Natural killer cell treated with Interleukin-12 subunit alpha and Interleukin-12 subunit beta and Interleukin-15 and Interleukin-18, amount 100 ng/mL, for 72 hours (primary cell): ENCODE data around the gene ERC1. TPM values are rescaled to one million over a fixed set of nuclear protein-coding genes. Genes with fewer than 3 reads are reported as not detected.

Experiments used
- ATAC-seq, 2 donors: fragments of 150-1000 bp; cut with Tn5 transposase in 1 of 2; sonication (Bioruptor Pico), chemical (Tn5 transposase) in 1 of 2; 2 replicates each; pipeline ENCODE4 v1.10.0; 2021
- DNase-seq: peaks from one replicate; pipeline ENCODE4 v3.0.0; 2022; ENCODE audit warnings: low spot score
- H3K27ac Mint-ChIP-seq, 2 donors: 1 replicate in 1 of 2; 2 replicates in 1 of 2; pipeline ENCODE4 v1.8.0; 2022; ENCODE audit warnings: mixed read lengths in 2 of 2, mild to moderate bottlenecking in 1 of 2, moderate library complexity in 1 of 2
- H3K27me3 Mint-ChIP-seq, 2 donors: 1 replicate in 1 of 2; 2 replicates in 1 of 2; pipeline ENCODE4 v1.8.0; 2022; ENCODE audit warnings: mixed read lengths in 2 of 2
- H3K36me3 Mint-ChIP-seq: one replicate; pipeline ENCODE4 v1.8.0; 2022; ENCODE audit warnings: mixed read lengths
- H3K4me1 Mint-ChIP-seq, 2 donors: 1 replicate in 1 of 2; 2 replicates in 1 of 2; pipeline ENCODE4 v1.8.0; 2022; ENCODE audit warnings: low read depth in 2 of 2, mixed read lengths in 2 of 2, mild to moderate bottlenecking in 1 of 2
- H3K4me3 Mint-ChIP-seq: one replicate; pipeline ENCODE4 v1.8.0; 2022; ENCODE audit warnings: mixed read lengths
- H3K9me3 Mint-ChIP-seq: 2 replicates; pipeline ENCODE4 v1.8.0; 2022; ENCODE audit warnings: mixed read lengths
- total RNA-seq, 2 donors: library from RNA; stranded (reverse); gene quantifications; one replicate each; pipeline ENCODE4 v1.2.3, GENCODE V29; 2022

ERC1 gene
- total RNA-seq, 2 donors from 2014 or later = 32.6 to 77.2 TPM

DNA sequence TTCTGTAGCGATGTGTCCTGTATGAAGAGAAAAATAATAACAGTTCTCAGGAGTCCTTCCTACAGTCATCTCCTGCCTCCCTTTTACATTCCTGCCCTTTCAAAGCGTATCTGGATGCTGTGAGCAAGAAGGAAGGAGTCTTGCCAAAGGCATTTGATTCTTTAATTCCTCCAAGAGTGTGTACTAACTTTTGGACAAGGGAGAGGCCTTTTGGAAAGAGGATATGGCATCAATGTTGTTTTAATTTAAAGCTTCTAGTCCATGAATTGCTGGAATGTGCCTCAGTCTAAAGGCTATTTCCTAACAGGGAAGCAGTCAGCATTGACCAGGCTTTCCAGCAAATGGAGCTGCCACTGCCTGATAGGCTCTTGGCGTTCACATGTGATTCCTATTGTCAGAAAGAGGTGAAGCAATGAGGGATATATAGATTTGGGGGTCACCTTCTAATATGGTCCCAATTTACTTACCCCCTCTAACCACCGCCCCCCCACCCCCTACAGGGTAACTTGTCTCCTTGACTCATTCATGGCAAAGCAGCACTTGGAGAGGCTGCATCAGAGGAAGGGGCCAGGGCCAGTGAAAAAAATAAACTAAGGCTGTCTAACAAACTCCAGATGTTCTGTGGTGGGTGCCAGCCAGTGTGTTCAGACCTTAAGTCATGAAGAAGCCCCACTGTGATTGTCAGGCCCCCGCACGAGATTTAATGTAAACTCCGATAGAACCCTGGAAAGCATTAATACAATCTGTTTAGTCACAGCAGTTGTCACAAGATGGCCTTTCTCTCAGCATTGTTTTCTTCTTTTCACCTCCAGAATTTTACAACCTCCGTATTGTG, 383.1 kb downstream of the ERC1 start:
- no peak overlapping the region for H3K4me3 Mint-ChIP-seq

DNA sequence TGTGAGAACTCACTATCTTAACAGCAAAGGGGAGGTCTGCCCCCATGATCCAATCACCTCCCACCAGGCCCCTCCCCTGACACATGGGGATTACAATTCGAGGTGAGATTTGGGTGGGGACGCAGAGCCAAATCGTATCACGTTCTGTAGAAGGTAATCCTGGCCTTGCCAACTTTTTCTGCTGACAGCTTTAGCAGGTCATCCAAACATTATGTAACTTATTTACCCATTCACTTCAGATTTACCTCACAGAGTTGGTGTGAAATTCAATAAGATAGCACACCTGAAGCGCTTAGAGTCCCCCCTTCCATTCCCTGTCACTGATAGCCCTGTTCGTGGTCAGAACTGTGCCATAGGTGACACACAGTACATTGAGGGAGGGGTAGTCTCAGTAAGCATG, 384.3 kb downstream of the ERC1 start:
- Mint-ChIP-seq H3K36me3 (no peaks in the 10 kb centered on the region), H3K9me3 (no peaks in the 10 kb centered on the region), H3K27me3 (no peaks in the 10 kb centered on the region), H3K4me3 (no peak overlapping the region), H3K4me1 (no peaks in the 10 kb centered on the region), H3K27ac (no peak overlapping the region)
- DNase-seq (no peak), ATAC-seq (no peak)

More for the DNA sequence above, 383.1 kb downstream of the ERC1 start:
- ATAC-seq (no peak), DNase-seq (no peak)
- no peaks in the 10 kb centered on the region for H3K27me3 Mint-ChIP-seq
- no peaks in the 10 kb centered on the region for H3K9me3 Mint-ChIP-seq
- no peaks in the 10 kb centered on the region for H3K4me1 Mint-ChIP-seq
- no peaks in the 10 kb centered on the region for H3K36me3 Mint-ChIP-seq
- no peak overlapping the region for H3K27ac Mint-ChIP-seq

DNA sequence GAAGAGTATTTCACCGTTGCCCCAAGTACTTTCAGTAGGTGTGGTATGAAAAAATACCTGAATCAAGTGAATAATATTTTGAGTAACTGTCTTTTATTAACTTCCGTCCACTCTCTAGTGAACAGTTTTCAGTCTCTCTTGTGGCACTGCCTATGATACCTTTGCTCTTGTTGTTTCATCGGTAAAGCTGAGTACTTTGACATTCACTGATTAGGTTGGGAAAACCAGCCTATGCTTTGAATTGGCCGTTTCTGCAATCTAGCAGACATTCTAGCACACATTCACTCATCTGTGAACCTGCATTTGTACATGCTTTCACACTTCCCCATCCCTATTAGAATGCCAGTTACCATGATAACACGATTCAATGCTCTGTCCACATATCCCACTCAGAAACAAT, 386.1 kb downstream of the ERC1 start:
- H3K36me3 Mint-ChIP-seq = no peaks in the 10 kb centered on the region
- H3K9me3 Mint-ChIP-seq = no peaks in the 10 kb centered on the region
- ATAC-seq (no peak), DNase-seq (no peak)
- no peak overlapping the region for H3K4me3 Mint-ChIP-seq
- H3K4me1 Mint-ChIP-seq = no peaks in the 10 kb centered on the region
- H3K27me3 Mint-ChIP-seq = no peaks in the 10 kb centered on the region
- H3K27ac Mint-ChIP-seq = no peak overlapping the region

DNA sequence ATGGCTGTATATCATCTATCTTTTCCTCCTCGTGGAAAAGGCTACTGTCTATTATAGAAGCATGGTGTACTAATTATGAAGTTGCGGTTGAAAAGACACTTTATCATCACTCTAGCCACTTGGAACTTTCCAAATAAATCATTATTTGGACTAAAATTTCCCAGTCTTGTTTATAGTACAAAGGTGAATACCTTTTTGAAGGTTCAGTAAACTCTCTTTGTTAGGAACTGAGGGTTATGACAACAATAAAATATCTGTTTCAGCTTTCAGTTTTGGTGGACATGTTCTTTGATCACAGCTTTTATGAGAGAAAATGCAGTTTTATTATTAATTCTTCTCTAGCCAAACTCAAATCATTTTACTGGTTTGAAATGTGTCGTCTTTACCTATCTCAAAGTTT, 386.7 kb downstream of the ERC1 start:
- H3K4me1 Mint-ChIP-seq = no peaks in the 10 kb centered on the region
- no peak overlapping the region for H3K27ac Mint-ChIP-seq
- H3K9me3 Mint-ChIP-seq = no peaks in the 10 kb centered on the region
- DNase-seq = no peak
- H3K27me3 Mint-ChIP-seq = no peaks in the 10 kb centered on the region
- no peak overlapping the region for H3K4me3 Mint-ChIP-seq
- no peak for ATAC-seq
- H3K36me3 Mint-ChIP-seq = no peaks in the 10 kb centered on the region

DNA sequence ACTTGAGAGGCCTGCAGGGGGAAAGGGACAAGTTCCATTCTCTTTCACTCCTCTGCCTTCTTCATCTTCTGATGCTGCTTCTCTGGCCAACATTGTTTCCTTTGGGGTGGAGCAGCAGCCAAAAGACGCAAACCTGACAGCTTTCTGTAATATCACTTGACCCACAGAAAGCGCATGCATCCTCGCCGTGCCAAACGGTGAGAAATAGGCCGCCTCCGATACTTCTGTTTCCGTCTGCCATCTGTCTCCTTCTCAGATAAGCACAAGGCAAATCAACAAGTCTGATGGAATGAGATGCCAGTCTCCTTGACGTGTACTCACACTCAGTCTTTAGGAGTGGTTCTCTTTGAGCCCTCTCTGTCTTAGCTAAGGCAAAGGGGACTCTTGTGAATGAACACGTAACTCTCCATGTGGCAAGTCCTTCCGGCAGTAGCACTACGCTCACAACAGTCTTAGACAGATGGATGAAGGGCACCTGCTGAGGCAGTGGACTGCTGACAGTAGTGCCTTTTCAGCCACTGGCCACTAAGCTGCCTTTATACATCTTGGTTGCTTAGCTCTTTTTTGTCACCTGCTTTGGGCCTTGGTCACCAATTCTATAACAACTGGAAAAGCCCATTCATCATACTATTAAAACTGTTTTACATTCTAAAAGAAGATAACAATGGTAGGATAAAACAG, 389.3 kb downstream of the ERC1 start:
- DNase-seq (no peak), ATAC-seq (no peak)
- Mint-ChIP-seq H3K27ac (no peak overlapping the region), H3K36me3 (no peaks in the 10 kb centered on the region), H3K9me3 (no peaks in the 10 kb centered on the region), H3K4me1 (no peaks in the 10 kb centered on the region), H3K27me3 (no peaks in the 10 kb centered on the region), H3K4me3 (no peak overlapping the region)

DNA sequence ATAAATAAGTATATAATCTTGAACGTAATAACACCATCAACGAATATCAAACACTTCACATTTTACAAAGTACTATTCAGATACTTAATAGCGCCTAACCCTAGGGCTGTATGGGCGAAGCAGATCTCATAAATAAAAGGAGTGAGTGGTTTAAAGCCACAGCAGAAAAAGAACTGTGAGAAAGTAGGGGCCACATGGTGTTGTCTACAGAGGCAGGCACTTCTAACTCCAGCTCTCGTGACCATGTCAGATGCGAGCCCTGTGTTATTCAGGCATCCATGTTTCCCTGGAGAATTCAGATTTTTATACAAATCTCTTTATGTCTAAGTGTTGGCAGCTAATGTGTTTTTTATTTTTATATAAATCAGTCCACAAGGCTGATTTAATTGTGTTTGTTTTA, 391.1 kb downstream of the ERC1 start:
- H3K4me3 Mint-ChIP-seq = no peak overlapping the region
- no peak for ATAC-seq
- no peak overlapping the region for H3K27ac Mint-ChIP-seq

DNA sequence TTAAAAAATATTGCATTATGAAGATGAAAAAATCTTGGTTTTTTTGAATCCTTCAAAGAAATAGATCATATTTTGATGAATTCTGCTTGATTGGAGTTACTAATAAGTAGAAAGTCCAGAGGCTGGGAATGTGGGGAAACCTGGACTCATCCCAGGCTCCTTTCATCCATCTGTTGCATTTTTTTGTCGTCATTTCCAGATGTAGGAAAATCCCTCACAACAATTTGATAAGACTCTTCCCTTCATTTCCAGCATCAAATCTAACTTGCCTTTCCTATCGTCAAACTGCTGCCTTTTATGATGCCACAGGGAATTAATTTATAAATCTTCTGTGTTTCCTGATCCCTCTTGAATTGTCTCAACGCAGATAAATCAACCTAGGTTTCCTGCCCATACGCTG, 391.8 kb downstream of the ERC1 start:
- Mint-ChIP-seq H3K27me3 (no peaks in the 10 kb centered on the region), H3K4me3 (no peak overlapping the region), H3K4me1 (no peaks in the 10 kb centered on the region), H3K27ac (no peak overlapping the region), H3K36me3 (no peaks in the 10 kb centered on the region), H3K9me3 (no peaks in the 10 kb centered on the region)
- DNase-seq (no peak), ATAC-seq (no peak)

More for the DNA sequence above, 391.1 kb downstream of the ERC1 start:
- no peaks in the 10 kb centered on the region for H3K36me3 Mint-ChIP-seq
- H3K27me3 Mint-ChIP-seq = no peaks in the 10 kb centered on the region
- DNase-seq = no peak
- H3K4me1 Mint-ChIP-seq = no peaks in the 10 kb centered on the region
- no peaks in the 10 kb centered on the region for H3K9me3 Mint-ChIP-seq

DNA sequence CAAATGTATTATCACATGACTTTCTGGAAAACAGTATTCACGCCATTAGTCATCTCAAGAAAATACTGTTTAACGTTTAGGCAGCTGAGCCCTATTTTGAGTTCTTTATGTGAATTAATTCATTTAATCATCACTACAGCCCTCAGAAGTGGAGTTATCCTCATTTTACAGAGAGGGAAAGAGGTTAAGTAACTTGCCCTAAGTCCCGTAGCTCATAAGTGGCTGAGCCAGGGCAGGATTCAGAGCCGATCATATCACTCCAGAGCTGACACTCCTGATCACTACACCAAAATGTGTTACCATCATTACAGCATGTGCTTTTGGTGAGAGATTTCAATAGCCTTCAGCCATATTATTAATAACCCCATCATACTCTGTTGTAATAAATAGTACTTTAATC, 392.7 kb downstream of the ERC1 start:
- no peaks in the 10 kb centered on the region for H3K36me3 Mint-ChIP-seq
- H3K4me1 Mint-ChIP-seq = no peaks in the 10 kb centered on the region
- H3K4me3 Mint-ChIP-seq = no peak overlapping the region
- DNase-seq (no peak), ATAC-seq (no peak)
- no peaks in the 10 kb centered on the region for H3K9me3 Mint-ChIP-seq
- H3K27ac Mint-ChIP-seq = no peak overlapping the region
- no peaks in the 10 kb centered on the region for H3K27me3 Mint-ChIP-seq

DNA sequence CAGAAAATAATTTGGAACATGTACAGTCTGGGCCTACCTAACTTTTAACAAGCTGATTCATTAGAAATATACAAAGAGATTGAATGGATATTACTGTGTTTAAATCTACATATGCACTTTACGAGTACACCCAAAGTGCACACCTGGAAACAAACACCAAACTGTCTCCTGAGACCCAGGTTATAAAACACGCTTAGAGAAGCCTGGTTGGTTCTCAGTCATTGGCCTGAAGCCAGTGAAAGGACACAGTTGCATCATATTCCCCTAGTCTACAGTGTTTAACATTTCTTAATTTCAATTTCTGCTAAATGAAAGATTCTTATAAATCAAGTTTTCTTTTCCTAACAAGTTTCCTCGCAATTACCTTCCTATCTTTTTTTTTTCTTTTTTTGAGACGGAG, 393.9 kb downstream of the ERC1 start:
- no peak for ATAC-seq
- H3K36me3 Mint-ChIP-seq = no peaks in the 10 kb centered on the region
- no peaks in the 10 kb centered on the region for H3K9me3 Mint-ChIP-seq
- no peaks in the 10 kb centered on the region for H3K27me3 Mint-ChIP-seq
- no peak overlapping the region for H3K27ac Mint-ChIP-seq
- H3K4me1 Mint-ChIP-seq = no peaks in the 10 kb centered on the region
- H3K4me3 Mint-ChIP-seq = no peak overlapping the region
- no peak for DNase-seq

DNA sequence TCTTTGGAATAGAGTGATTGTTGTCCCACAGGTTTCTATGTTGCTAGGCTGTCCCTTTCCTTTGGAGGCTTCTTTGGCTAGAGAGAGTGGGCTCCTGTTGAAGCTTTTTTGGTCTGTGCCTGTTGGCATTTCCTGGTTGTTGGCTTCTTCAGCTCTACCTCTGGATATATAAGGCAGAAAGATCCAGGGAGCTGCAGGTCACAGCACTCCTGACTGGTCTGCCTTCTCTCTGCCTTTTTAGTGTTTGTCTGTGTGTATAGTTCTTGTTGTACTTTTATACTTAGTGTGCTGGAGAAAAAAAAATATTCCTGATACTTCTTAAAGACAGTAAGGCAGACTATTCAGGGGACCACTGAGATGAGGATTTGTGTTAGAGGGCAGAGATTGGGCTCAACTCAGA, 400.7 kb downstream of the ERC1 start:
- Mint-ChIP-seq H3K27ac (no peak overlapping the region), H3K36me3 (no peaks in the 10 kb centered on the region), H3K9me3 (no peaks in the 10 kb centered on the region), H3K4me1 (no peaks in the 10 kb centered on the region), H3K27me3 (no peaks in the 10 kb centered on the region), H3K4me3 (no peak overlapping the region)
- DNase-seq (no peak), ATAC-seq (no peak)

DNA sequence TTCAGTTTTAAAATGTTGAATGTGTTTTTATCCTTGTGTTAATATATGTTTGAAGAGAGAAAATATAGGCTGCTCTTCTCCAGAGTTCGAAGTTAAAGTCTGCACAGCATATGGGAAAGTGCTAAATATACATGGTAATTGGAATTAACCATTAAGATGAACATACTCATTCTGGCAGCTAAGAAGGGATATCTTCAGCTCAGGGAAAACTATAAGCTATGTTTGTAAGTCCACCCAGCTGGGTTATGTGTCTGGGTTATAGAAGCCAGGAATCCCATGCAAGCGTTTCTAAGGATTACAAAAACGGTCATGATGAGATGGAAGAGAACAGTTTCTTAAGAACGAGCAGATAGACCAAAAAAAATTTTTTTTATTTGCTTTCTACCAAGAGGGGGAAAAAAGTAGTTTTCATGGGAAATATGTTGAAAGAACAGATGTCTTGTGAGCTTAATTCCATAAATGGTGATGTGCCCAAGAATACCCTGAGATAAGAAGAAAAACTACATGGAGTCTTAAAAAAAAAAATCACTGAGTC, 404.5 kb downstream of the ERC1 start:
- H3K4me3 Mint-ChIP-seq = no peak overlapping the region

DNA sequence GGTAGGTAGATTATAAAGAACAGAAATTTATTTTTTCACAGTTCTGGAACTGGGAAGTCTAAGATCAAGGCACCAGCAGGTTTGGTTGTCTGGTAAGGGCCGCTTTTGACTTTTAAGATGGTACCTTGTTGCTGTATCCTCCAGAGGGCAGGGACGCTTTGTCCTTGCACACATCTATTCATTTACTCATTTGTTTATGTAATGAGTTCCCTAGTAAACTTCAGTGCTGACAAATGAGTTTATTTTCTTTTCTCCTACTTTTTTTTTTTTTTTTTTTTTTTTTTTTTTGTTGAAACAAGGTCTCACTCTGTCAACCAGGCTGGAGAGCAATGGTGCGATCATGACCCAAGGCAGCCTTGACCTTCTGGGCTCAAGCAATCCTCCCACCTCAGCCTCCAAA, 407.6 kb downstream of the ERC1 start:
- Mint-ChIP-seq H3K4me3 (no peak overlapping the region), H3K36me3 (no peaks in the 10 kb centered on the region), H3K27ac (no peak overlapping the region), H3K27me3 (no peaks in the 10 kb centered on the region), H3K4me1 (no peaks in the 10 kb centered on the region), H3K9me3 (no peaks in the 10 kb centered on the region)
- no peak for ATAC-seq
- no peak for DNase-seq

More for the DNA sequence above, 404.5 kb downstream of the ERC1 start:
- no peaks in the 10 kb centered on the region for H3K4me1 Mint-ChIP-seq
- no peaks in the 10 kb centered on the region for H3K9me3 Mint-ChIP-seq
- H3K27ac Mint-ChIP-seq = no peak overlapping the region
- no peaks in the 10 kb centered on the region for H3K36me3 Mint-ChIP-seq
- ATAC-seq = no peak
- no peak for DNase-seq
- no peaks in the 10 kb centered on the region for H3K27me3 Mint-ChIP-seq

DNA sequence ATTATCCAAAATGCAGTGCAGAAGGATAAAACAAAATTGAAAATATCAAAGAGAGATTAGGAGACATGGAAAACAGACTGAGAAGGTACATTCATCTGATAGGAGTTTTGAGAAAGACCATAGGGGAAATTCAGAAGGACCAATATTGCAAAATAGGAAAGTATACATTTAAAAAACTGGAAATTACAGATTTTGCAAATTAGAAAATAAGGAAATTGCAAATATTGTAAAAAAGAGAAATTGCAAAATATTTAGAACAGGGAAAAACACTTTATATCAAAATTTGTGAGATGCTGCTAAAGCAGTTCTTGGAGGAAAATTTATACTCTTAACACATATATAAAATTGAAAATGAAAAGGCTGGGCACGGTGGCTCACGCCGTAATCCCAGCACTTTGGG, 410.9 kb downstream of the ERC1 start:
- Mint-ChIP-seq H3K27me3 (no peaks in the 10 kb centered on the region), H3K4me1 (no peaks in the 10 kb centered on the region), H3K36me3 (no peaks in the 10 kb centered on the region), H3K27ac (no peak overlapping the region), H3K4me3 (no peak overlapping the region), H3K9me3 (no peaks in the 10 kb centered on the region)
- DNase-seq (no peak), ATAC-seq (no peak)

DNA sequence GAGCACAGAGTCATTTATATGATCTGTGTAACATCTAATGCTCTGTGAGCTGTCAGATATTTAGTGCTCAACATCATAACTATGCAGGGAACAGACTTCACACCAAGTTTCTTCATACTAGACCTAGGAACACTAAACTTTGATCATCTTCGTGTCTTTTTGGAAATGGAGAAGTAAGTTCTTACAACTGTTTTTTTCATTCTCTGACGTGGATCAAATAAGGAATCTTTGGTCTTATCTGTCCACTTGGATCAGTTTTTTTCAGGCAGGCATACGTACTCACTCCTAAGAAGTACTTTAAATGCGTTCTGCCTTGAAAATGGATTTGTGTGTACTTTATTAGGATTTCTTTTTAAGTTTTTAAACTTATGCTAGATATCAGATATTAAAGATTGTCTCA, 412.4 kb downstream of the ERC1 start:
- H3K27me3 Mint-ChIP-seq = no peaks in the 10 kb centered on the region
- ATAC-seq (no peak), DNase-seq (no peak)
- no peak overlapping the region for H3K4me3 Mint-ChIP-seq
- H3K36me3 Mint-ChIP-seq = no peaks in the 10 kb centered on the region
- H3K9me3 Mint-ChIP-seq = no peaks in the 10 kb centered on the region
- no peaks in the 10 kb centered on the region for H3K4me1 Mint-ChIP-seq
- H3K27ac Mint-ChIP-seq = no peak overlapping the region
